GM18907 (cell line): ENCODE data around the gene KPNA5.

Experiments
- ATAC-seq: cut with Tn5 transposase; IDR thresholded peaks from one replicate; pipeline ENCODE4 v1.9.1; 2021; ENCODE audit warnings: mild to moderate bottlenecking, moderate library complexity; ENCODE audit not compliant: unreplicated experiment

The KPNA5 gene

DNA sequence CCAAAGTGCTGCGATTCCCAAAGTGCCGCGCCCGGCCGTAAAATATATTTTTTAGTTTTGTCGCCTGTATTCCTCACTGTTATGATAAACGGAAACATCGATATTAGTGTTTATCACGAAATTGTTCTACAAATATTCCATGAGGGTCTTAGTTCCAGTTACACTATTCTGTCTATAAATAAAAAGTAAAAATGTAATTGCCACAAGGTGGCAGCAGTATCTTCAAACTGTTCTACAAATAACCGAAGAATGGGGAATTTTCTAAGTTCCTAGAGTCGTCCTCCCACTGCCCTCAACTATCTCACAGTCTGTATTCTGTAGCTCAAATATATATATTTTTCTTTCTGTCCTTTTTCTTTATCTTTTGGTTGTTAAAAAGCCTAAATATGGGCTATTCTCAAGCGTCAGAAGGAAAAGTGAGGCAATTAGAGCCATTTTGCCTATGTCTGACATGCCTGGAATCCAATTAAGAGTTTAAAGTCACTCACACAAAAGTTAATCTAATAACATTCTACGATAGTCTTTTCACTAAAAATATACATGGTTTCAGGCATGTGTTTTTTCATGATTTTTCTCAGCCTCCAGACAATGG lies 98.7 kb downstream of the KPNA5 start:
- ATAC-seq, result peak; percentile 88

DNA sequence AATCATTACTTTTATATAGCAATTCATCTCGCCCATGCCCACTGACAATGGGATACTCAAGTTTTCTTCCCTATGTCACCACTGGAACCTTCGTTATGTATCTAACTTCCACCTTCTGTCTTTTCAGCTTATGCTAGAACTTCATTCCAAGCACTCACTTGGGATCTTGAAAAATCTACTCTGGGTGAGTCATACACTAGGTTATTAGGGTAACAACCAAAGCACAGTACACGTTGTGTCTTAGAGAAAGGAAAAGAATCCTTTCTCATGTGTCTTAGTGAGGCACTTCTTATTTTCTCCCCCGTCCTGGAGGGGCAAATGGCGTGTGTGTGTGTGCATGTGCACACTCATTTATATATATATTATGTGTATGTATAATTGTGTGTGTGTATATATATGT lies 102.8 kb downstream of the KPNA5 start:
- ATAC-seq, result no peak
